Memory B cell (primary cell): Measurements from ENCODE around the gene PITHD1.
"Not testable (repeated sequence)": the region's sequence is repeated elsewhere in the genome, so short reads cannot be mapped to it uniquely, and the experiment has no call there.

Experiments
- ATAC-seq: fragments of 150-1000 bp; cut with Tn5 transposase; 2 replicates; pipeline ENCODE4 v1.10.0; 2021; ENCODE audit warnings: low read depth, mild to moderate bottlenecking, moderate library complexity
- DNase-seq, 2 donors: peaks; one replicate each; pipeline ENCODE4 v3.0.0; 2022; ENCODE audit warnings: low spot score in 2 of 2
- H3K27ac Mint-ChIP-seq: one replicate; pipeline ENCODE4 v1.8.0; 2022; ENCODE audit warnings: mild to moderate bottlenecking, moderate library complexity, mixed read lengths
- H3K27me3 Mint-ChIP-seq: one replicate; pipeline ENCODE4 v1.8.0; 2022; ENCODE audit warnings: mixed read lengths
- H3K36me3 Mint-ChIP-seq: one replicate; pipeline ENCODE4 v1.8.0; 2022; ENCODE audit warnings: mild to moderate bottlenecking, mixed read lengths
- H3K4me1 Mint-ChIP-seq: one replicate; pipeline ENCODE4 v1.8.0; 2022; ENCODE audit warnings: mixed read lengths
- H3K4me3 Mint-ChIP-seq: one replicate; pipeline ENCODE4 v1.8.0; 2022; ENCODE audit warnings: mild to moderate bottlenecking, moderate library complexity, mixed read lengths
- H3K9me3 Mint-ChIP-seq: one replicate; pipeline ENCODE4 v1.8.0; 2022; ENCODE audit warnings: mixed read lengths

PITHD1 gene

DNA sequence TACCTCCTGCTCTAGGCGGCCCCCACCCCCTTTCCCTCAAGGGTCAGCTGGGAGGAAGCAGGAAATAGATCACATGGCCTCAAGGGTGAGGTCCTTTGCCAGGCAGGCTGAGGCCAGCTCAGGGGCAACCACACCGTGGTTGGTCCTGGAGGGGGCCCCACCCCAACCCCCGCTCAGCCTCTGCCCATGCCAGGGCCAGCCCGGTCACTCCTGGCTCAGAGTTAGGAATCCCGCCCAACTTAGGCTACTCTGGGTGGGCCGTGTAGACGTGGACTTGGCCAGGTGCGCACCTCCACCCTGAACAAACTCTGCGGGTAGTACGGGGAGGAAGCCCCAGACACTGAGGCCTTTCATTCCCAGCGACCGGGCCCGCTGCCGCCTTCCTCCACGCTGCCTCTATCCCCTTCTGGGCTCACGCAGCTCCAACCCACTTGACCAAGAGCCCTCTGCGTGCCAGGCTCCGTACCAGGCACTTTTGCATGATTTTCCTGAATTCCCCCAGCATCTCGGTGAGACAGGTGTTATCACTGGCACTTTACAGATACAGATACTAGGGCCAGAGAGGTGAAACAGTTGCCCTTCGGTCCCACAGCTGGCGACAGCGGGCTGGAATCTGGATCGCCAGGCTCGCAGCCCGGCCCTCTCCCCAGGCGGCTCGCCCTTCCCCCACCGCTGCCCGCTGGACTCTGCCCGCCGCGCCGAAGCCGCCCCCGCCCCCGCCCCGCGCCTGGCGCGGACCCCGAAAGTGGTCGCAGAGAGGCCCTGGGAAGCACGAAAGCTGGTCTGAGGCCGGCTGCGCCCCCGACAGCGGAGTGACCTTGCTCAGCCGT is 21.6 kb downstream of the PITHD1 start:
- no peak for ATAC-seq
- H3K27me3 Mint-ChIP-seq = no peaks in the 10 kb centered on the region

GRCh38 chr1:23800400-23801337 is 22.5 kb downstream of the PITHD1 start, which contains the start of gene GALE:
GALE (minus strand) TSS chr1:23800754; CDS start chr1:23799007, 1,747 bp downstream.
- ATAC-seq = peak; percentile 92
- Mint-ChIP-seq H3K36me3 (peaks cover 11% of the 10 kb centered on the region), H3K4me3 (peak within 1 kb of the TSS; percentile 88), H3K27ac (peak within 1 kb of the TSS; percentile 83), H3K9me3 (no peaks in the 10 kb centered on the region), H3K4me1 (peaks cover 6% of the 10 kb centered on the region), H3K27me3 (no peaks in the 10 kb centered on the region)
- DNase-seq = peak; percentile 89 to 93

More for the DNA sequence above, 21.6 kb downstream of the PITHD1 start:
- Mint-ChIP-seq H3K36me3 (peaks cover 9% of the 10 kb centered on the region), H3K27ac (no peak overlapping the region), H3K9me3 (no peaks in the 10 kb centered on the region), H3K4me3 (peak overlapping the region; percentile 88), H3K4me1 (peaks cover 6% of the 10 kb centered on the region)
- peak in 1 of 2 donors; percentile 20 for DNase-seq

DNA sequence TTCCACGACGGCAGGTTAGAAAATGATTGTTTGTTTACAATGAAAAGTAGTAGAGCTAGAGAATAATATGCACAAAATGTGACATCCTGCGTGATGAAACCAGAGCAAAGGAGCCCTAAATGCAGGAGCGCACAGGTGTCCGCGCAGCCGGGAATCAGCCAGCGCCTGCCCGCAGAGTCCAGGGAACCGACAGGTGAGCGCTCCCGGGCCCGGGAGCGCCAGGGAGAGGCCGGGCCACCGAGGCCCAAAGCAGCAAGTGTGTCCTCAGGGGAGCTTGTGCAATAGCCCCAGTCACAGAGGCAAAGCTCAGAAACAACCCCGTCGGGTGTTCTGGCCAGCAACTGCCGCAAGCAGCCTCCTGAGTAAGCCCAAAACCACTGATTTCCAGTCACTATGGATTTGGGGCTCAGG is 23.1 kb downstream of the PITHD1 start:
- no peak for ATAC-seq
- peaks cover 11% of the 10 kb centered on the region for H3K36me3 Mint-ChIP-seq
- no peaks in the 10 kb centered on the region for H3K9me3 Mint-ChIP-seq
- H3K4me1 Mint-ChIP-seq = peaks cover 6% of the 10 kb centered on the region
- peak overlapping the region; percentile 88 for H3K4me3 Mint-ChIP-seq
- DNase-seq = no peak
- H3K27me3 Mint-ChIP-seq = no peaks in the 10 kb centered on the region
- H3K27ac Mint-ChIP-seq = peak overlapping the region; percentile 83

- no peaks in the 10 kb centered on the region for H3K27me3 Mint-ChIP-seq
- H3K9me3 Mint-ChIP-seq = no peaks in the 10 kb centered on the region
- no peak for ATAC-seq
- H3K4me3 Mint-ChIP-seq = peak overlapping the region; percentile 55
- peaks cover 6% of the 10 kb centered on the region for H3K4me1 Mint-ChIP-seq
- no peak overlapping the region for H3K27ac Mint-ChIP-seq
- H3K36me3 Mint-ChIP-seq = peaks cover 9% of the 10 kb centered on the region
- DNase-seq = no peak
Measured at GRCh38 chr1:23801876-23802275, 23.7 kb downstream of the PITHD1 start.

DNA sequence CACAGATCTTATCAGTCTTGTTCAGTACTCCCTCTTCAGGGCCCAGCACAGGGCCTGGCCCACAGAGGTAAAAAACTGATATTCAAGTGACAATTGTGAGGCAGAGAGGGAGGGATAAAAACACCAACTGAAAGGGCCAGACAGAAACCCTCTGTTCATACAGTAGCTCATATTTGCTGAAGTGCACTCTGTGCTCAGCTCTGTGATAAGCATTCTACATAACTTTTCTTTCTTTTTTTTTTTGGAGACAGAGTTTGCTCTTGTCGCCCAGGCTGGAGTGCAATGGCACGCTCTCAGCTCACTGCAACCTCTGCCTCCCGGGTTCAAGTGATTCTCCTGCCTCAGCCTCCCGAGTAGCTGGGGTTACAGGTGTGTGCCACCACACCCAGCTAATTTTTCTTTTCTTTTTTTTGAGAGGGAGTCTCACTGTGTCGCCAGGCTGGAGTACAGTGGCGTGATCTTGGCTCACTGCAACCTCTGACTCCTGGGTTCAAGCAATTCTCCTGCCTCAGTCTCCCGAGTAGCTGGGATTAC is 24.7 kb downstream of the PITHD1 start:
- not testable (repeated sequence) for H3K27ac Mint-ChIP-seq, ATAC-seq, H3K4me3 Mint-ChIP-seq, H3K27me3 Mint-ChIP-seq, DNase-seq, H3K9me3 Mint-ChIP-seq, H3K4me1 Mint-ChIP-seq
- peaks cover 13% of the 10 kb centered on the region for H3K36me3 Mint-ChIP-seq

DNA sequence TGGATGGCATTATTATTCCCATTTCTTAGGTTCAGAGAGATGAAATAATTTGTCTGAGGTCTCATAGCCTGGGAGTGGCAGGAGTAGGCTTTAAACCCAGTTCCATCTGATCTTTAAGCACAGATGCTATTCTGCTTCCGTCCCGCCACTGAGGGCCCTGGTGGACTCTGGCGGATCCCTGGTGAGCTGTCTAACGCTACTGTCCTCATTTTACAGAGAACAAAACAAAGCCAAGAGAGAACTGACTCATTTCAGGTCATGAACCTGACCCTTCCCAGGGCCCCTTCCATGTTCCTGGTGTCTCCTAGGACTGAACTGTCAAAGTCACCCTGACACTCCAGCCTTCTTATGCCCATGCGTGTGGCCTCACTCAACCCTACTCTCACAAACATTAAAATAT is 25.5 kb downstream of the PITHD1 start:
- H3K4me3 Mint-ChIP-seq = no peak overlapping the region
- H3K27ac Mint-ChIP-seq = no peak overlapping the region
- H3K4me1 Mint-ChIP-seq = peaks cover 6% of the 10 kb centered on the region
- ATAC-seq (no peak), DNase-seq (no peak)
- no peaks in the 10 kb centered on the region for H3K27me3 Mint-ChIP-seq
- H3K36me3 Mint-ChIP-seq = peaks cover 13% of the 10 kb centered on the region
- H3K9me3 Mint-ChIP-seq = no peaks in the 10 kb centered on the region

DNA sequence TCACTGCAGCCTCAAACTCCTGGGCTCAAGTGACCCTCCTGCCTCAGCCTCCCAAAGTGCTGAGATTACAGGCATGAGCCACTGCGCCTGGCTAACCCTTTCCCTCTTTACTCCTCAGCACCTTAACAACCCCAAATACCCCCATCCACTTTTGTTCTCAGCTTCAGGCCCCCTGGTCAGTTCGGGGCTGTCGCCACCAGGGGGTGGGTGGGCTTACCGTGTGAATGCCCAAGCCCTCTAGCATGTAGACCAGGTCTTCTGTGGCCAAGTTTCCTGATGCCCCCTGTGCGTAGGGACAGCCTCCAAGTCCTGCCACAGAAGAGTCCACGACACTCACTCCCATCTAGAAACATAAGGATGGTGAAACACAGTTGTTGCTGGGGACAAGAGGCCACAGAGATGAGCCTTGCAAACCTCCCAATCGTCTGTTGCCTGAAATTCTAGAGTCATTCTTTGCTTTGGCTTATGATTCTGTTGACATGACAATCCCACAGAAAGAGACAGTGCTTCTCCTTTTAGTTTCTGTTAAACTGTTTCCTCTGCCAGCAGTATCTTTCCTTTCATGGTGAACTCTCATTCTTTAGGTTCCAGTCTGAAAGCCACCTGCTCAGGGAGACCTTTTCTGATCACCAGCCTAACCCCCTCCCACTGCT is 26.1 kb downstream of the PITHD1 start:
- no peak for DNase-seq
- Mint-ChIP-seq H3K36me3 (peaks cover 13% of the 10 kb centered on the region), H3K9me3 (no peaks in the 10 kb centered on the region), H3K4me1 (peaks cover 6% of the 10 kb centered on the region), H3K4me3 (no peak overlapping the region), H3K27me3 (no peaks in the 10 kb centered on the region), H3K27ac (peak overlapping the region; percentile 42)
- ATAC-seq = no peak

- Mint-ChIP-seq H3K4me1 (peaks cover 9% of the 10 kb centered on the region), H3K9me3 (no peaks in the 10 kb centered on the region), H3K27me3 (no peaks in the 10 kb centered on the region), H3K36me3 (peaks cover 13% of the 10 kb centered on the region), H3K27ac (peak overlapping the region; percentile 42), H3K4me3 (no peak overlapping the region)
- ATAC-seq (no peak), DNase-seq (no peak)
Measured at GRCh38 chr1:23805025-23805424, 26.8 kb downstream of the PITHD1 start.

- no peak overlapping the region for H3K4me3 Mint-ChIP-seq
- H3K9me3 Mint-ChIP-seq = no peaks in the 10 kb centered on the region
- peaks cover 17% of the 10 kb centered on the region for H3K4me1 Mint-ChIP-seq
- H3K27me3 Mint-ChIP-seq = no peaks in the 10 kb centered on the region
- H3K36me3 Mint-ChIP-seq = peaks cover 15% of the 10 kb centered on the region
- ATAC-seq (no peak), DNase-seq (no peak)
- H3K27ac Mint-ChIP-seq = no peak overlapping the region
Measured at GRCh38 chr1:23806280-23806679, 28.1 kb downstream of the PITHD1 start.

DNA sequence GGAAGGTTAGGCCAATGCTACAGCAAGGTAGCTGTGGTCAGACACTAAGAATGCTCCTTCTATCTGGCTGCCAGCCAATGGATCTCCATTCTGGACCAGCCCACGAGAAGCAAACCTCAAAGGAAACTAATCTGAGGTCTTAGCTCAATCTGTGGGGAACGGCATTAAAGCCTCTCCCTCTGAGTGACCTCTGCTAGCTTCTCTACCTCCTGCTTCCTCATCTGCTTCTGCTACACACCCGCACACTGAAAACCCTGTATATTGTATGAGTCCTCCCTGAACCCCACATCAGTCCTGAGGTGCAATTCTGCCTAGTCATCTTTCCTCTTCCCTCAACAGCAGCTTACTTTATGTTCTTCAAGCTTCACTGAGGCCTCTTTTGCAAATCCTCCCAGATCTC is 29.2 kb downstream of the PITHD1 start:
- H3K9me3 Mint-ChIP-seq = no peaks in the 10 kb centered on the region
- no peaks in the 10 kb centered on the region for H3K27me3 Mint-ChIP-seq
- ATAC-seq (no peak), DNase-seq (no peak)
- no peak overlapping the region for H3K27ac Mint-ChIP-seq
- peaks cover 19% of the 10 kb centered on the region for H3K4me1 Mint-ChIP-seq
- H3K36me3 Mint-ChIP-seq = peaks cover 18% of the 10 kb centered on the region
- H3K4me3 Mint-ChIP-seq = no peak overlapping the region

- H3K9me3 Mint-ChIP-seq = no peaks in the 10 kb centered on the region
Measured at GRCh38 chr1:23809751-23810171, 31.5 kb downstream of the PITHD1 start.

GRCh38 chr1:23810818-23811540 is 32.8 kb downstream of the PITHD1 start:
- Mint-ChIP-seq H3K27me3 (no peaks in the 10 kb centered on the region), H3K27ac (peak overlapping the region; percentile 21), H3K36me3 (peaks cover 10% of the 10 kb centered on the region), H3K4me1 (peaks cover 21% of the 10 kb centered on the region), H3K4me3 (no peak overlapping the region), H3K9me3 (no peaks in the 10 kb centered on the region)
- ATAC-seq (peak; percentile 84), DNase-seq (peak; percentile 78 to 84)

More at GRCh38 chr1:23809751-23810171, 31.5 kb downstream of the PITHD1 start:
- peak; percentile 78 to 82 for DNase-seq
- Mint-ChIP-seq H3K27me3 (no peaks in the 10 kb centered on the region), H3K27ac (peak overlapping the region; percentile 21), H3K36me3 (peaks cover 16% of the 10 kb centered on the region), H3K4me3 (no peak overlapping the region), H3K4me1 (peaks cover 21% of the 10 kb centered on the region)
- peak; percentile 90 for ATAC-seq

GRCh38 chr1:23814016-23814415 is 35.8 kb downstream of the PITHD1 start:
- peaks cover 24% of the 10 kb centered on the region for H3K4me1 Mint-ChIP-seq

More at GRCh38 chr1:23814016-23814415, 35.8 kb downstream of the PITHD1 start:
- ATAC-seq (no peak), DNase-seq (no peak)
- Mint-ChIP-seq H3K36me3 (peaks cover 11% of the 10 kb centered on the region), H3K9me3 (no peaks in the 10 kb centered on the region), H3K4me3 (no peak overlapping the region), H3K27ac (no peak overlapping the region), H3K27me3 (no peaks in the 10 kb centered on the region)
